ENCODE data around the gene NTSR1.

GRCh38 chr20:62800314-62801259, 92.0 kb downstream of the NTSR1 start:
- no peak for TF ChIP-seq CTCF (IDR thresholded peaks at IDR 0.05)
- TF ChIP-seq POLR2A (IDR thresholded peaks at IDR 0.05): no peak
